B cell (primary cell): ENCODE results near the gene AGRN. TPM values are rescaled to one million over a fixed set of nuclear protein-coding genes. Genes with fewer than 3 reads are reported as not detected.
"Not testable (repeated sequence)": the region's sequence is repeated elsewhere in the genome, so short reads cannot be mapped to it uniquely, and the experiment has no call there.

Experiments
- ATAC-seq: fragments of 200-7000 bp; cut with Tn5 transposase; one replicate; pipeline ENCODE4 v1.10.0; 2021; ENCODE audit warnings: low read depth, mild to moderate bottlenecking, moderate number of reproducible peaks, moderate library complexity
- CTCF ChIA-PET: fragments of 350-600 bp; sonication (Branson Sonifier 250); formaldehyde crosslinking; loops from one replicate; lab custom pipeline; 2021; ENCODE audit warnings: antibody characterized with exemption, inconsistent platforms; lab: Charles Lee
- POLR2A ChIA-PET: fragments of 350-600 bp; sonication (Branson Sonifier 250); formaldehyde crosslinking; loops from one replicate; lab custom pipeline; 2021; ENCODE audit warnings: antibody characterized with exemption; lab: Charles Lee
- DNase-seq: peaks from one replicate; pipeline ENCODE4 v3.0.0; 2013
- H2AFZ ChIP-seq: 2 replicates; pipeline ENCODE4 v1.6.1; 2012; ENCODE audit warnings: mild to moderate bottlenecking, low read depth, low read length; ENCODE audit not compliant: insufficient read depth, poor library complexity, severe bottlenecking
- H3K27ac ChIP-seq, 2 donors: 1 replicate in 1 of 2; 2 replicates in 1 of 2; pipeline ENCODE4 v1.5.1; 2012 to 2013; ENCODE audit warnings: low read length in 2 of 2, mild to moderate bottlenecking in 2 of 2, moderate library complexity in 1 of 2
- H3K27me3 ChIP-seq, 4 experiments: fragments of 200-600 bp in 1 of 4; sonication (generic) in 1 of 4; replicated peaks in 1 of 4; 1 replicate in 2 of 4; 2 replicates in 2 of 4; pipeline versions ENCODE4 v1.6.1 to v1.7.0; 2013 to 2016; ENCODE audit warnings: low read length in 3 of 4, mild to moderate bottlenecking in 2 of 4, mixed read lengths in 1 of 4, moderate library complexity in 1 of 4; ENCODE audit not compliant: insufficient read depth in 4 of 4, control insufficient read depth in 3 of 4; ENCODE audit errors: control extremely low read depth in 1 of 4
- H3K36me3 ChIP-seq, 2 experiments: replicated peaks in 1 of 2; 1 replicate in 1 of 2; 2 replicates in 1 of 2; pipeline versions ENCODE4 v1.6.1 to v1.7.1; 2013; ENCODE audit warnings: low read length in 1 of 2; ENCODE audit not compliant: insufficient read depth in 2 of 2, control insufficient read depth in 1 of 2; ENCODE audit errors: control extremely low read depth in 1 of 2, extremely low read depth in 1 of 2
- H3K4me1 ChIP-seq, 2 donors: fragments of 200-600 bp in 1 of 2; sonication (generic) in 1 of 2; 1 replicate in 1 of 2; 2 replicates in 1 of 2; pipeline versions ENCODE4 v1.5.1 to v1.6.1; 2013 to 2017; ENCODE audit warnings: low read length in 2 of 2; ENCODE audit not compliant: control insufficient read depth in 2 of 2, insufficient read depth in 2 of 2
- H3K4me2 ChIP-seq: replicated peaks from 2 replicates; pipeline ENCODE3; 2012; ENCODE audit warnings: mild to moderate bottlenecking, low read depth, low read length; ENCODE audit not compliant: poor library complexity, severe bottlenecking
- H3K4me3 ChIP-seq, 5 experiments: fragments of 200-600 bp in 1 of 5; sonication (generic) in 1 of 5; 1 replicate in 3 of 5; 2 replicates in 2 of 5; pipeline versions ENCODE4 v1.5.1 to v1.7.0; 2011 to 2016; ENCODE audit warnings: low read length in 4 of 5, mild to moderate bottlenecking in 4 of 5, low read depth in 2 of 5, control low read depth in 1 of 5, moderate library complexity in 1 of 5; ENCODE audit not compliant: insufficient read depth in 1 of 5; ENCODE audit errors: control extremely low read depth in 1 of 5, extremely low read depth in 1 of 5
- H3K79me2 ChIP-seq: fragments of 200-600 bp; sonication (generic); one replicate; pipeline ENCODE4 v1.6.0; 2016; ENCODE audit warnings: low read length; ENCODE audit not compliant: control insufficient read depth, insufficient read depth
- H3K9ac ChIP-seq: fragments of 200-600 bp; sonication (generic); 2 replicates; pipeline ENCODE4 v1.6.1; 2017; ENCODE audit warnings: mild to moderate bottlenecking, low read length, moderate library complexity
- H3K9me3 ChIP-seq, 3 donors: one replicate each; pipeline versions ENCODE4 v1.6.1 to v1.7.1; 2013; ENCODE audit warnings: low read length in 2 of 3; ENCODE audit not compliant: control insufficient read depth in 2 of 3, insufficient read depth in 1 of 3; ENCODE audit errors: control extremely low read depth in 1 of 3
- H4K20me1 ChIP-seq: 2 replicates; pipeline ENCODE4 v1.6.0; 2012; ENCODE audit warnings: mild to moderate bottlenecking, low read length; ENCODE audit not compliant: insufficient read depth, control insufficient read depth, poor library complexity, severe bottlenecking
- H3K27ac Mint-ChIP-seq: one replicate; pipeline ENCODE4 v1.8.0; 2021; ENCODE audit warnings: mixed read lengths
- H3K27me3 Mint-ChIP-seq: one replicate; pipeline ENCODE4 v1.8.0; 2021; ENCODE audit warnings: mixed read lengths
- H3K4me1 Mint-ChIP-seq: one replicate; pipeline ENCODE4 v1.8.0; 2021; ENCODE audit warnings: mixed read lengths
- H3K4me3 Mint-ChIP-seq: one replicate; pipeline ENCODE4 v1.8.0; 2021; ENCODE audit warnings: mixed read lengths
- H3K9me3 Mint-ChIP-seq: one replicate; pipeline ENCODE4 v1.8.0; 2022; ENCODE audit warnings: mixed read lengths; ENCODE audit not compliant: insufficient read depth
- CTCF ChIP-seq: fragments of 200-600 bp; IDR thresholded peaks from one replicate; pipeline ENCODE4 v1.8.0; 2022; ENCODE audit warnings: antibody characterized with exemption, mild to moderate bottlenecking
- EZH2 ChIP-seq: IDR thresholded peaks from 2 replicates; pipeline ENCODE4 v1.6.1; 2012; ENCODE audit warnings: borderline replicate concordance, low read depth, mild to moderate bottlenecking, moderate library complexity, low read length; ENCODE audit not compliant: insufficient read depth, poor library complexity, severe bottlenecking
- WGBS: methylation state at CpG from one replicate; pipeline ENCODE4 v1.1.5; 2013; ENCODE audit warnings: missing lambda C conversion rate; ENCODE audit not compliant: insufficient coverage; 5-methylcytosine and 5-hydroxymethylcytosine counted together
- intact Hi-C: fragments of 100-400 bp; cut with micrococcal nuclease; formaldehyde crosslinking; loops from one replicate; pipeline ENCODE4 v1.10.0; 2022
- polyA plus RNA-seq: library from polyadenylated mRNA; depleted of rRNA; stranded (reverse); fragments of >200 nt; gene quantifications from 2 replicates; pipeline ENCODE4 v1.2.3, GENCODE V29; 2012
- small RNA-seq: library from RNA; depleted of rRNA; stranded (forward); fragments of <200 nt; gene quantifications from one replicate; pipeline ENCODE3, GENCODE V24; 2012; ENCODE audit warnings: low replicate concordance, low read depth; ENCODE audit not compliant: insufficient read length
- total RNA-seq, 2 donors: library from RNA; stranded (reverse); fragments of 120-200 nt in 1 of 2; gene quantifications; 1 replicate in 1 of 2; 2 replicates in 1 of 2; pipeline versions ENCODE4 v1.2.3 to v1.2.4, GENCODE V29; 2013 to 2022

AGRN gene
- total and polyA plus RNA-seq, 2 donors (not counting 1 experiment from before 2014, with no cell fraction given), result 7.3 to 31.3 TPM

DNA sequence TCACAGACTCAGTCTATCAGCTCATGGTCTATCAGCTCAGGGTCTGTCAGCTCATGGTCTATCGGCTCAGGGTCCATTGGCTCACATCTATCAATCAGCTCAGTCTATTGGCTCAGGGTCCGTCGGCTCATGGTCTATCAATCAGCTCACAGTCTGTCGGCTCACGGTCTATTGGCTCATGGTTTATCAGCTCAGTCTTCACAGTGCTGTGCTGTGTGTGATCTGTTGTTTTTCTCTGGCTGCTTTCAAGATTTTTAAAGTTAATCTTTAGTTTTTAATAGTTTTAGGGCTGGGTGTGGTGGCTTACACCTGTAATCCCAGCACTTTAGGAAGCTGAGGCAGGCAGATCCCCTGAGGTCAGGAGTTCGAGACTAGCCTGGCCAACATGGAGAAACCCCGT lies 81.6 kb downstream of the AGRN start:
- Histone ChIP-seq H3K9ac (no peak overlapping the region), H3K4me2 (no peak overlapping the region), H3K79me2 (peaks cover 12% of the 10 kb centered on the region), H3K27me3 (no peaks in the 10 kb centered on the region), H3K4me3 (no peak overlapping the region), H3K4me1 (no peaks in the 10 kb centered on the region), H3K9me3 (peaks cover 3 to 6% (median 4%) of the 10 kb centered on the region in 3 donors), H3K27ac (no peak overlapping the region), H2AFZ (no peak overlapping the region), H3K36me3 (no peaks in the 10 kb centered on the region), H4K20me1 (peaks cover 5% of the 10 kb centered on the region)
- Mint-ChIP-seq H3K9me3 (no peaks in the 10 kb centered on the region), H3K27me3 (no peaks in the 10 kb centered on the region), H3K27ac (no peak overlapping the region), H3K4me1 (peaks cover 2% of the 10 kb centered on the region), H3K4me3 (no peak overlapping the region)
- intact Hi-C loops, result no loop called here
- WGBS, result 93% methylated on average over 2 of the region's 7 CpGs
- ATAC-seq, result no peak
- ChIA-PET CTCF (interaction anchor here (1.0 kb wide), 1 partner anchor 199 kb away, joined by 3 read pairs; no protein-coding TSS in a partner anchor), POLR2A (no interaction called here)
- TF ChIP-seq EZH2, result no peak
- TF ChIP-seq CTCF, result no peak
- no peak for DNase-seq

GRCh38 chr1:1104152-1104551 lies 84.2 kb downstream of the AGRN start:
- Histone ChIP-seq H4K20me1 (peaks cover 14% of the 10 kb centered on the region), H3K79me2 (peaks cover 26% of the 10 kb centered on the region)
- intact Hi-C loops, ATAC-seq, H3K27me3 ChIP-seq, H3K9me3 ChIP-seq, H3K9ac ChIP-seq, H3K4me2 ChIP-seq, H3K27me3 Mint-ChIP-seq, H3K27ac Mint-ChIP-seq, POLR2A ChIA-PET, H3K4me1 ChIP-seq, H3K4me3 ChIP-seq, H3K4me1 Mint-ChIP-seq, H3K9me3 Mint-ChIP-seq, H3K27ac ChIP-seq, H3K36me3 ChIP-seq, DNase-seq, H2AFZ ChIP-seq, H3K4me3 Mint-ChIP-seq: not testable (repeated sequence)
- CTCF ChIA-PET, result interaction anchor here (0.7 kb wide), 1 partner anchor 95 kb away, joined by 3 read pairs; no protein-coding TSS in a partner anchor
- 81% methylated on average over 4 of the region's 6 CpGs for WGBS

Small RNA genes lying within 50 kb of the gene (small RNA-seq; reads per million reads assigned to genes)
- not detected for gene AL645608.3

Other genes with a start within 250 kb of the AGRN start
- gene SAMD11, start 96.2 kb upstream of the AGRN start, total RNA-seq, result not detected in 2 replicates
- not detected in 2 replicates for gene SAMD11, start 96.2 kb upstream of the AGRN start, polyA plus RNA-seq
- 64.1 and 69.2 TPM in 2 replicates for gene NOC2L, start 60.9 kb upstream of the AGRN start, total RNA-seq
- gene NOC2L, start 60.9 kb upstream of the AGRN start, polyA plus RNA-seq, result 48.0 and 63.3 TPM in 2 replicates
- gene KLHL17, start 59.5 kb upstream of the AGRN start, total RNA-seq, result 21.6 and 30.1 TPM in 2 replicates
- 57.1 and 57.5 TPM in 2 replicates for gene KLHL17, start 59.5 kb upstream of the AGRN start, polyA plus RNA-seq
- gene PLEKHN1, start 53.6 kb upstream of the AGRN start, total RNA-seq, result 0.63 and 1.1 TPM in 2 replicates
- 0.36 and 0.37 TPM in 2 replicates for gene PLEKHN1, start 53.6 kb upstream of the AGRN start, polyA plus RNA-seq
- not detected in 2 replicates for gene PERM1, start 38.0 kb upstream of the AGRN start, total RNA-seq
- not detected in 2 replicates for gene PERM1, start 38.0 kb upstream of the AGRN start, polyA plus RNA-seq
- 3.2 and 4.3 TPM in 2 replicates for gene HES4, start 20.0 kb upstream of the AGRN start, total RNA-seq
- gene HES4, start 20.0 kb upstream of the AGRN start, polyA plus RNA-seq, result 4.5 and 18.1 TPM in 2 replicates
- 25.2 and 28.3 TPM in 2 replicates for gene ISG15, start 6.6 kb upstream of the AGRN start, total RNA-seq
- 71.2 and 91.4 TPM in 2 replicates for gene ISG15, start 6.6 kb upstream of the AGRN start, polyA plus RNA-seq
- not detected in 2 replicates for gene RNF223, start 54.2 kb downstream of the AGRN start, total RNA-seq
- not detected in 2 replicates for gene RNF223, start 54.2 kb downstream of the AGRN start, polyA plus RNA-seq
- 23.0 and 25.3 TPM in 2 replicates for gene C1orf159, start 96.0 kb downstream of the AGRN start, total RNA-seq
- 25.6 and 29.6 TPM in 2 replicates for gene C1orf159, start 96.0 kb downstream of the AGRN start, polyA plus RNA-seq
- gene TTLL10, start 153.8 kb downstream of the AGRN start, total RNA-seq, result 0.37 and 0.61 TPM in 2 replicates
- gene TTLL10, start 153.8 kb downstream of the AGRN start, polyA plus RNA-seq, result 0.37 and 0.45 TPM in 2 replicates
- gene TNFRSF18, start 186.5 kb downstream of the AGRN start, total RNA-seq, result 33.5 and 38.1 TPM in 2 replicates
- gene TNFRSF18, start 186.5 kb downstream of the AGRN start, polyA plus RNA-seq, result 10.1 and 25.2 TPM in 2 replicates
- 1.8 and 2.3 TPM in 2 replicates for gene TNFRSF4, start 194.0 kb downstream of the AGRN start, total RNA-seq
- 0.63 and 1.9 TPM in 2 replicates for gene TNFRSF4, start 194.0 kb downstream of the AGRN start, polyA plus RNA-seq
- 143 and 151 TPM in 2 replicates for gene SDF4, start 211.9 kb downstream of the AGRN start, total RNA-seq
- gene SDF4, start 211.9 kb downstream of the AGRN start, polyA plus RNA-seq, result 100 and 104 TPM in 2 replicates
- gene B3GALT6, start 212.1 kb downstream of the AGRN start, total RNA-seq, result 21.0 TPM in 2 replicates
- gene B3GALT6, start 212.1 kb downstream of the AGRN start, polyA plus RNA-seq, result 4.7 and 5.9 TPM in 2 replicates
- gene C1QTNF12, start 226.6 kb downstream of the AGRN start, total RNA-seq, result 3.2 and 6.1 TPM in 2 replicates
- gene C1QTNF12, start 226.6 kb downstream of the AGRN start, polyA plus RNA-seq, result 1.2 and 1.8 TPM in 2 replicates